ENCODE results near the gene GARIN5B. TPM values are rescaled to one million over a fixed set of nuclear protein-coding genes. Genes with fewer than 3 reads are reported as not detected.

The GARIN5B gene
- total and polyA plus RNA-seq, 2 of the 13 experiments (the other 11 are each of a cell fraction or from before 2014, with no cell fraction given) = not detected

- TF ChIP-seq ZFP91 (CRISPR knock-in tag; IDR thresholded peaks at IDR 0.05; ENCODE audit: borderline replicate concordance) (0 out of 2 replicates have a peak, but pooled peaks have one; percentile 16), SMAD3 (CRISPR knock-in tag; IDR thresholded peaks at IDR 0.05) (no peak), SOX6 (IDR thresholded peaks at IDR 0.05) (no peak), SOX6 (CRISPR knock-in tag; IDR thresholded peaks at IDR 0.05) (0 out of 2 replicates have a peak, but pooled peaks have one; percentile 16), ZNF687 (CRISPR knock-in tag; IDR thresholded peaks at IDR 0.05) (peak; percentile 80), FOXC1 (CRISPR knock-in tag; IDR thresholded peaks at IDR 0.05; ENCODE audit: borderline replicate concordance) (no peak), MEIS2 (CRISPR knock-in tag; IDR thresholded peaks at IDR 0.05) (no peak), ZMAT5 (CRISPR knock-in tag; IDR thresholded peaks at IDR 0.05; ENCODE audit: borderline replicate concordance, low read depth) (no peak), TEAD3 (CRISPR knock-in tag; optimal IDR thresholded peaks at IDR 0.05; ENCODE audit: borderline replicate concordance) (peak; percentile 82), PAXIP1 (CRISPR knock-in tag; conservative IDR thresholded peaks at IDR 0.05) (peak; percentile 53), ZFP62 (CRISPR knock-in tag; IDR thresholded peaks at IDR 0.05) (no peak), ZBTB38 (CRISPR knock-in tag; IDR thresholded peaks at IDR 0.05) (no peak), ZBTB7B (CRISPR knock-in tag; IDR thresholded peaks at IDR 0.05) (peak; percentile 21; the same call in 1 of the 2 replicates), ELF1 (CRISPR knock-in tag; IDR thresholded peaks at IDR 0.05) (no peak), ZNF501 (CRISPR knock-in tag; IDR thresholded peaks at IDR 0.05) (no peak), PATZ1 (CRISPR knock-in tag; IDR thresholded peaks at IDR 0.05) (peak; percentile 60; the same call in 1 of the 2 replicates), TOE1 (CRISPR knock-in tag; IDR thresholded peaks at IDR 0.05) (no peak), ZNF225 (CRISPR knock-in tag; IDR thresholded peaks at IDR 0.05) (no peak)
Observed at GRCh38 chr19:55377356-55378131, 14.5 kb upstream of the GARIN5B start (continued).
